Naive B cell (primary cell): ENCODE results near the gene EPB41L1. TPM values are rescaled to one million over a fixed set of nuclear protein-coding genes. Genes with fewer than 3 reads are reported as not detected.

Experiments used
- ATAC-seq, 2 donors: fragments of 150-1000 bp; cut with Tn5 transposase; 2 replicates each; pipeline ENCODE4 v1.10.0; 2021; ENCODE audit warnings: low read depth in 2 of 2, mild to moderate bottlenecking in 2 of 2, moderate library complexity in 2 of 2
- DNase-seq: peaks from one replicate; pipeline ENCODE4 v3.0.0; 2022
- H3K27ac Mint-ChIP-seq, 6 donors: one replicate each; pipeline ENCODE4 v1.8.0; 2020 to 2022; ENCODE audit warnings: mild to moderate bottlenecking in 6 of 6, mixed read lengths in 6 of 6, moderate library complexity in 5 of 6, inconsistent platforms in 2 of 6
- H3K27me3 Mint-ChIP-seq, 3 donors: one replicate each; pipeline ENCODE4 v1.8.0; 2021 to 2022; ENCODE audit warnings: mixed read lengths in 3 of 3, mild to moderate bottlenecking in 1 of 3
- H3K36me3 Mint-ChIP-seq, 2 donors: one replicate each; pipeline ENCODE4 v1.8.0; 2020 to 2022; ENCODE audit warnings: mixed read lengths in 2 of 2, inconsistent platforms in 1 of 2, mild to moderate bottlenecking in 1 of 2
- H3K4me1 Mint-ChIP-seq, 3 donors: one replicate each; pipeline ENCODE4 v1.8.0; 2020 to 2022; ENCODE audit warnings: mixed read lengths in 3 of 3, inconsistent platforms in 1 of 3, mild to moderate bottlenecking in 1 of 3, moderate library complexity in 1 of 3
- H3K4me3 Mint-ChIP-seq, 8 donors: one replicate each; pipeline ENCODE4 v1.8.0; 2020 to 2022; ENCODE audit warnings: mild to moderate bottlenecking in 8 of 8, mixed read lengths in 8 of 8, moderate library complexity in 8 of 8, inconsistent platforms in 2 of 8
- H3K9me3 Mint-ChIP-seq, 7 donors: one replicate each; pipeline ENCODE4 v1.8.0; 2020 to 2022; ENCODE audit warnings: mixed read lengths in 7 of 7, mild to moderate bottlenecking in 5 of 7, inconsistent platforms in 2 of 7, moderate library complexity in 1 of 7
- polyA plus RNA-seq, 6 donors: library from polyadenylated mRNA; unstranded; fragments of 300-500 nt; fragmentation: Illumina TruSeq; gene quantifications; one replicate each; pipeline ENCODE4 v1.2.3, GENCODE V29; 2021; ENCODE audit warnings: low read depth in 6 of 6

EPB41L1 gene
- polyA plus RNA-seq, 6 donors from 2014 or later = not detected

- Mint-ChIP-seq H3K9me3 (no peaks in the 10 kb centered on the region), H3K4me1 (peaks cover 0 to 1% (median 0%) of the 10 kb centered on the region in 3 donors), H3K4me3 (no peak overlapping the region), H3K27ac (no peak overlapping the region), H3K27me3 (peaks cover 4 to 34% (median 29%) of the 10 kb centered on the region in 3 donors), H3K36me3 (no peaks in the 10 kb centered on the region)
- no peak for ATAC-seq
- DNase-seq = no peak
These were observed 58.8 kb downstream of the EPB41L1 start for GRCh38 chr20:36213362-36213761.

- Mint-ChIP-seq H3K27ac (no peak overlapping the region), H3K27me3 (peaks cover 4 to 30% (median 27%) of the 10 kb centered on the region in 3 donors), H3K9me3 (no peaks in the 10 kb centered on the region), H3K4me3 (no peak overlapping the region), H3K36me3 (no peaks in the 10 kb centered on the region), H3K4me1 (peaks cover 0 to 3% (median 0%) of the 10 kb centered on the region in 3 donors)
- DNase-seq = no peak
- peak; percentile 43 to 45 for ATAC-seq
These were observed 60.2 kb downstream of the EPB41L1 start for GRCh38 chr20:36214684-36215256.

- Mint-ChIP-seq H3K27me3 (peaks cover 4 to 40% (median 23%) of the 10 kb centered on the region in 3 donors), H3K9me3 (no peaks in the 10 kb centered on the region), H3K36me3 (no peaks in the 10 kb centered on the region), H3K4me3 (no peak overlapping the region), H3K4me1 (peaks cover 0 to 3% (median 0%) of the 10 kb centered on the region in 3 donors), H3K27ac (no peak overlapping the region)
- ATAC-seq (no peak), DNase-seq (no peak)
These were observed 61.2 kb downstream of the EPB41L1 start for GRCh38 chr20:36215778-36216177.

GRCh38 chr20:36216314-36217025 lies 61.9 kb downstream of the EPB41L1 start:
- ATAC-seq = no peak
- Mint-ChIP-seq H3K4me1 (peaks cover 0 to 3% (median 0%) of the 10 kb centered on the region in 3 donors), H3K27me3 (peaks cover 4 to 46% (median 23%) of the 10 kb centered on the region in 3 donors), H3K36me3 (no peaks in the 10 kb centered on the region), H3K9me3 (no peaks in the 10 kb centered on the region), H3K4me3 (no peak overlapping the region), H3K27ac (peak overlapping the region in 1 of 6 donors; percentile 5)
- DNase-seq = no peak

- no peaks in the 10 kb centered on the region for H3K9me3 Mint-ChIP-seq
- peak overlapping the region in 2 of 6 donors; percentile 38 to 55 for H3K27ac Mint-ChIP-seq
These were observed 62.7 kb downstream of the EPB41L1 start for GRCh38 chr20:36217226-36217625.

GRCh38 chr20:36218380-36219064 lies 64.0 kb downstream of the EPB41L1 start:
- ATAC-seq (no peak), DNase-seq (no peak)
- H3K27me3 Mint-ChIP-seq = peaks cover 0 to 38% (median 13%) of the 10 kb centered on the region in 3 donors
- no peak overlapping the region for H3K4me3 Mint-ChIP-seq
- H3K4me1 Mint-ChIP-seq = peaks cover 0 to 3% (median 0%) of the 10 kb centered on the region in 3 donors
- H3K36me3 Mint-ChIP-seq = no peaks in the 10 kb centered on the region
- no peaks in the 10 kb centered on the region for H3K9me3 Mint-ChIP-seq
- H3K27ac Mint-ChIP-seq = peak overlapping the region in 1 of 6 donors; percentile 4

More at GRCh38 chr20:36217226-36217625, 62.7 kb downstream of the EPB41L1 start:
- peaks cover 4 to 42% (median 18%) of the 10 kb centered on the region in 3 donors for H3K27me3 Mint-ChIP-seq
- DNase-seq = no peak
- no peak overlapping the region for H3K4me3 Mint-ChIP-seq
- H3K36me3 Mint-ChIP-seq = no peaks in the 10 kb centered on the region
- H3K4me1 Mint-ChIP-seq = peaks cover 0 to 3% (median 0%) of the 10 kb centered on the region in 3 donors
- no peak for ATAC-seq

- ATAC-seq (no peak), DNase-seq (no peak)
- Mint-ChIP-seq H3K27ac (no peak overlapping the region), H3K4me3 (no peak overlapping the region), H3K36me3 (no peaks in the 10 kb centered on the region), H3K4me1 (peaks cover 0 to 3% (median 0%) of the 10 kb centered on the region in 3 donors), H3K27me3 (peaks cover 0 to 38% (median 13%) of the 10 kb centered on the region in 3 donors), H3K9me3 (no peaks in the 10 kb centered on the region)
These were observed 65.2 kb downstream of the EPB41L1 start for GRCh38 chr20:36219671-36220220.

- no peak overlapping the region for H3K4me3 Mint-ChIP-seq
- DNase-seq = no peak
- peaks cover 18 to 27% (median 19%) of the 10 kb centered on the region in 3 donors for H3K27me3 Mint-ChIP-seq
- no peak for ATAC-seq
- H3K36me3 Mint-ChIP-seq = no peaks in the 10 kb centered on the region
- no peaks in the 10 kb centered on the region for H3K9me3 Mint-ChIP-seq
- no peaks in the 10 kb centered on the region for H3K4me1 Mint-ChIP-seq
- peak overlapping the region in 1 of 6 donors; percentile 55 for H3K27ac Mint-ChIP-seq
These were observed 71.1 kb downstream of the EPB41L1 start for GRCh38 chr20:36225666-36226065.

GRCh38 chr20:36228770-36229169 lies 74.2 kb downstream of the EPB41L1 start:
- DNase-seq (no peak), ATAC-seq (no peak)
- Mint-ChIP-seq H3K4me3 (no peak overlapping the region), H3K36me3 (no peaks in the 10 kb centered on the region), H3K9me3 (no peaks in the 10 kb centered on the region), H3K4me1 (no peaks in the 10 kb centered on the region), H3K27ac (no peak overlapping the region), H3K27me3 (peaks cover 25 to 36% (median 30%) of the 10 kb centered on the region in 3 donors)

- ATAC-seq = no peak
These were observed 75.5 kb downstream of the EPB41L1 start for GRCh38 chr20:36230019-36230418.

GRCh38 chr20:36231331-36231730 lies 76.8 kb downstream of the EPB41L1 start:
- H3K36me3 Mint-ChIP-seq = no peaks in the 10 kb centered on the region
- DNase-seq = no peak
- no peak for ATAC-seq
- H3K4me3 Mint-ChIP-seq = no peak overlapping the region
- H3K27me3 Mint-ChIP-seq = peaks cover 19 to 25% (median 22%) of the 10 kb centered on the region in 3 donors
- peaks cover 7% of the 10 kb centered on the region in 3 donors for H3K4me1 Mint-ChIP-seq
- no peak overlapping the region for H3K27ac Mint-ChIP-seq
- H3K9me3 Mint-ChIP-seq = peaks cover 0 to under 1% (median 0%) of the 10 kb centered on the region in 7 donors

More at GRCh38 chr20:36230019-36230418, 75.5 kb downstream of the EPB41L1 start:
- H3K27me3 Mint-ChIP-seq = peaks cover 25 to 36% (median 30%) of the 10 kb centered on the region in 3 donors
- no peaks in the 10 kb centered on the region for H3K9me3 Mint-ChIP-seq
- H3K4me1 Mint-ChIP-seq = no peaks in the 10 kb centered on the region
- DNase-seq = no peak
- H3K4me3 Mint-ChIP-seq = no peak overlapping the region
- no peaks in the 10 kb centered on the region for H3K36me3 Mint-ChIP-seq
- no peak overlapping the region for H3K27ac Mint-ChIP-seq

- peak overlapping the region in 5 of 8 donors; percentile 58 to 77 (median 76) for H3K4me3 Mint-ChIP-seq
- no peaks in the 10 kb centered on the region for H3K36me3 Mint-ChIP-seq
- no peak for DNase-seq
- H3K9me3 Mint-ChIP-seq = peaks cover 0 to 1% (median 0%) of the 10 kb centered on the region in 7 donors
- no peak for ATAC-seq
- H3K4me1 Mint-ChIP-seq = peaks cover 23 to 38% (median 35%) of the 10 kb centered on the region in 3 donors
- H3K27ac Mint-ChIP-seq = peak overlapping the region in 3 of 6 donors; percentile 44 to 78 (median 62)
- peaks cover 10 to 16% (median 11%) of the 10 kb centered on the region in 3 donors for H3K27me3 Mint-ChIP-seq
These were observed 80.3 kb downstream of the EPB41L1 start for GRCh38 chr20:36234771-36235320.
